ENCODE data around the gene MSRB3. TPM values are rescaled to one million over a fixed set of nuclear protein-coding genes. Genes with fewer than 3 reads are reported as not detected.

MSRB3 gene
- total and polyA plus RNA-seq, 4 donors, result 1.0 to 5.2 (median 3.1) TPM

GRCh38 chr12:65269603-65270002 lies 8.9 kb upstream of the MSRB3 start (continued):
- TF ChIP-seq CTCF (IDR thresholded peaks at IDR 0.05; ENCODE audit: low read depth, low read length, missing input control), result no peak

GRCh38 chr12:65274602-65275272 lies 3.7 kb upstream of the MSRB3 start:
- no peak for TF ChIP-seq FOXA2 (IDR thresholded peaks at IDR 0.05)
- no peak for TF ChIP-seq HNF4A (conservative IDR thresholded peaks at IDR 0.05)
- no peak for TF ChIP-seq CTCF (IDR thresholded peaks at IDR 0.05; ENCODE audit: low read depth, low read length, missing input control)
- no peak for TF ChIP-seq RAD21 (IDR thresholded peaks at IDR 0.05)
- Histone ChIP-seq H3K27me3 (ENCODE audit: control insufficient read depth in 4 of 4, insufficient read depth in 4 of 4, low read length in 3 of 4) (peaks cover 0 to 4% (median 0%) of the 10 kb centered on the region in 4 donors), H3K36me3 (ENCODE audit: control insufficient read depth in 4 of 4, insufficient read depth in 3 of 4, low read depth in 1 of 4, low read length in 3 of 4) (no peaks in the 10 kb centered on the region), H3K4me1 (ENCODE audit: control insufficient read depth in 4 of 4, insufficient read depth in 4 of 4, low read length in 3 of 4) (peaks cover 0 to 14% (median 7%) of the 10 kb centered on the region in 4 donors), H3K4me3 (ENCODE audit: low read depth in 1 of 3, low read length in 3 of 3) (no peak overlapping the region), H3K9me3 (ENCODE audit: control insufficient read depth in 4 of 4, low read length in 3 of 4) (no peaks in the 10 kb centered on the region), H3K9ac (ENCODE audit: low read depth in 1 of 2, low read length in 2 of 2) (no peak overlapping the region), H3K27ac (ENCODE audit: low read depth in 1 of 2, low read length in 2 of 2) (no peak overlapping the region)
- no peak for DNase-seq (ENCODE audit: low spot score)
- 86% methylated on average over 7 of the region's 7 CpGs for WGBS

GRCh38 chr12:65275627-65276026 lies 2.9 kb upstream of the MSRB3 start:
- Histone ChIP-seq H3K36me3 (ENCODE audit: control insufficient read depth in 4 of 4, insufficient read depth in 3 of 4, low read depth in 1 of 4, low read length in 3 of 4) (no peaks in the 10 kb centered on the region), H3K27me3 (ENCODE audit: control insufficient read depth in 4 of 4, insufficient read depth in 4 of 4, low read length in 3 of 4) (peaks cover 0 to 4% (median 0%) of the 10 kb centered on the region in 4 donors), H3K4me1 (ENCODE audit: control insufficient read depth in 4 of 4, insufficient read depth in 4 of 4, low read length in 3 of 4) (peaks cover 0 to 14% (median 7%) of the 10 kb centered on the region in 4 donors), H3K9ac (ENCODE audit: low read depth in 1 of 2, low read length in 2 of 2) (no peak overlapping the region), H3K27ac (ENCODE audit: low read depth in 1 of 2, low read length in 2 of 2) (no peak overlapping the region), H3K9me3 (ENCODE audit: control insufficient read depth in 4 of 4, low read length in 3 of 4) (no peaks in the 10 kb centered on the region), H3K4me3 (ENCODE audit: low read depth in 1 of 3, low read length in 3 of 3) (no peak overlapping the region)
- 84% methylated on average over 3 of the region's 3 CpGs for WGBS
- no peak for DNase-seq (ENCODE audit: low spot score)
- TF ChIP-seq SP1 (IDR thresholded peaks at IDR 0.05), result no peak
- TF ChIP-seq EGR1 (IDR thresholded peaks at IDR 0.05; ENCODE audit: low read depth in 2 of 2), result no peak
- TF ChIP-seq NR2F2 (IDR thresholded peaks at IDR 0.05), result no peak
- no peak for TF ChIP-seq ATF3 (IDR thresholded peaks at IDR 0.05)
- TF ChIP-seq RAD21 (IDR thresholded peaks at IDR 0.05), result no peak
- TF ChIP-seq HNF4A (conservative IDR thresholded peaks at IDR 0.05), result no peak
- no peak for TF ChIP-seq REST (IDR thresholded peaks at IDR 0.05)
- no peak for TF ChIP-seq GABPA (IDR thresholded peaks at IDR 0.05 in 1 of 2, conservative IDR thresholded peaks at IDR 0.05 in 1 of 2)
- TF ChIP-seq JUND (IDR thresholded peaks at IDR 0.05), result no peak
- no peak for TF ChIP-seq FOXA2 (IDR thresholded peaks at IDR 0.05)
- TF ChIP-seq FOXA1 (IDR thresholded peaks at IDR 0.05), result no peak
- no peak for TF ChIP-seq CTCF (IDR thresholded peaks at IDR 0.05; ENCODE audit: low read depth, low read length, missing input control)
- TF ChIP-seq RXRA (IDR thresholded peaks at IDR 0.05), result no peak
- no peak for TF ChIP-seq MAX (IDR thresholded peaks at IDR 0.05)

Data from liver (tissue), 9 donors.